DND-41 (cell line): ENCODE measurements around the gene ONECUT3.

Experiments used
- ATAC-seq: fragments of 200-7000 bp; cut with Tn5 transposase; 3 replicates; pipeline ENCODE4 v1.9.1; 2021; ENCODE audit warnings: low read depth; ENCODE audit not compliant: insufficient read depth
- DNase-seq: peaks from one replicate; pipeline ENCODE4 v3.0.0-alpha.2; 2020
- H2AFZ ChIP-seq: 2 replicates; pipeline ENCODE4 v1.6.0; 2012; ENCODE audit warnings: low read depth, low read length
- H3K27ac ChIP-seq: 2 replicates; pipeline ENCODE4 v1.5.1; 2012; ENCODE audit warnings: low read length, inconsistent platforms
- H3K27me3 ChIP-seq: fragments of 200-600 bp; sonication (generic); 2 replicates; pipeline ENCODE4 v1.6.0; 2012; ENCODE audit warnings: low read length, mild to moderate bottlenecking, inconsistent platforms; ENCODE audit not compliant: insufficient read depth, poor library complexity
- H3K36me3 ChIP-seq: 2 replicates; pipeline ENCODE4 v1.5.1; 2012; ENCODE audit warnings: low read length, inconsistent platforms; ENCODE audit not compliant: insufficient read depth
- H3K4me1 ChIP-seq: 2 replicates; pipeline ENCODE4 v1.5.1; 2012; ENCODE audit warnings: mild to moderate bottlenecking, low read length; ENCODE audit not compliant: insufficient read depth
- H3K4me2 ChIP-seq: 2 replicates; pipeline ENCODE4 v1.6.0; 2012; ENCODE audit warnings: mild to moderate bottlenecking, moderate library complexity, low read length, inconsistent platforms; ENCODE audit not compliant: insufficient read depth
- H3K4me3 ChIP-seq, 2 experiments: fragments of 200-600 bp in 1 of 2; shearing (Covaris generic) in 1 of 2; 2 replicates each; pipeline ENCODE4 v1.5.1; 2012 to 2016; ENCODE audit warnings: inconsistent platforms in 2 of 2, low read length in 2 of 2, mild to moderate bottlenecking in 2 of 2, low read depth in 1 of 2, moderate library complexity in 1 of 2
- H3K79me2 ChIP-seq: 2 replicates; pipeline ENCODE4 v1.6.0; 2012; ENCODE audit warnings: low read length, inconsistent platforms; ENCODE audit not compliant: insufficient read depth
- H3K9ac ChIP-seq: 2 replicates; pipeline ENCODE4 v1.6.0; 2012; ENCODE audit warnings: low read depth, mild to moderate bottlenecking, inconsistent platforms, low read length, moderate library complexity
- H3K9me3 ChIP-seq: 2 replicates; pipeline ENCODE4 v1.5.1; 2012; ENCODE audit warnings: low read length, moderate library complexity, mild to moderate bottlenecking, inconsistent platforms; ENCODE audit not compliant: insufficient read depth, severe bottlenecking
- H4K20me1 ChIP-seq: 2 replicates; pipeline ENCODE4 v1.6.0; 2012; ENCODE audit warnings: low read length; ENCODE audit not compliant: insufficient read depth
- CTCF ChIP-seq: IDR thresholded peaks from 2 replicates; pipeline ENCODE4 v1.5.1; 2012; ENCODE audit warnings: borderline replicate concordance, low read length, moderate library complexity, mild to moderate bottlenecking; ENCODE audit not compliant: poor library complexity, severe bottlenecking; ENCODE audit errors: extremely low read depth
- EZH2 ChIP-seq: IDR thresholded peaks from 3 replicates; pipeline ENCODE4 v1.6.1; 2012; ENCODE audit warnings: borderline replicate concordance, low read depth, mild to moderate bottlenecking, moderate library complexity, low read length, inconsistent platforms; ENCODE audit not compliant: severe bottlenecking

ONECUT3 gene

GRCh38 chr19:1748873-1749341, 4.4 kb upstream of the ONECUT3 start:
- Histone ChIP-seq H3K4me3 (no peak overlapping the region), H2AFZ (no peak overlapping the region), H3K79me2 (no peaks in the 10 kb centered on the region), H3K27ac (no peak overlapping the region), H3K27me3 (peaks cover 3% of the 10 kb centered on the region), H3K36me3 (no peaks in the 10 kb centered on the region), H3K9me3 (no peaks in the 10 kb centered on the region), H3K4me2 (no peak overlapping the region), H3K9ac (no peak overlapping the region), H3K4me1 (no peaks in the 10 kb centered on the region), H4K20me1 (peaks cover 3% of the 10 kb centered on the region)
- DNase-seq (no peak), ATAC-seq (no peak)
- TF ChIP-seq EZH2 (no peak), CTCF (no peak)

DNA sequence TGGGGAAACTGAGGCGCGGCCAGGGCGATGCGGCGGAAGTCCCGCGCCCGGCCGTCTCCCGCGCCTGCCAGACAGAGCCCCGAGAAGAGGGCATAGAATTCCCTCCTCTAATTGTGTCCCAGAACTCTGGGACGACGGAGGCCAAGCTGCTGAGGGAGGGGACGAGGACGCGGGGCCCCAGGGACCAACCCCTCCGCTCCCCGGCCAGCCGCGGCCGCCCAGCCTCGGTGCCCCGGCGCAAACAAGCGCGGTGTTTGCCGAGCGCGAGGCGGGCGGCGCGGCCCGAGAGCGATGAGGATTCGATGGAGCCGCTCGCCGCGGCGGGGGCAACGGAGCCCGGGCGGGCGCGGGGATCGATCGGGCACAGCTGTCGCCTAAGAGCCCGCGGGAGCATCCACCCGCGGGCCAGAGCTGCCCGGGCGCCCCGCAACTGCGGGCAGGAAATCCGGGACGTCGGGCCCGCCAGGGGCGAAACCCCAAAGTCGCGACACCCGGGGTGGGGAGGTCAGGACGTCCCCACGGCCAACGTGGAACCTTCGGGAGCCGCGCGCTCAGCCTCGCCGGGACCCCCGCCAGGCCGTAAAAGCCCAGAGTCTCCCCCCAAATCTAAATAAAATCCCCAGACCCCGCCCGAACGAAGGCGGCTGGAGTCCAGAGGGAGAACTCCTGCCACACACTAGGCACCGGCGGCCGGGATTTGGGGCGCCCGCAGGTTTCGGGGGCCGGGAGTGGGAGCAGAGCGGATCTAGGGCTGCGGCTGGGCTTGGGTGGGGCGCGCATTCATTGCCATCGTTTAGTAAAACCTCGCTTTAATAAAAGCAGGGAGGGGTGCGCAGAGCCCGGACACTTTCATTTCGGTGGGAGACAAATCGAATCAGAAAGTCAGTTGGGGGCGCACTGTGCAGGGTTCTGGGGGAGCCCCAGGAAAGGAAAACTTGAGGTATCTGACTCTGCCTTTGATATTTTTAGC, 3.6 kb upstream of the ONECUT3 start:
- H3K9ac ChIP-seq = no peak overlapping the region
- no peak for DNase-seq
- no peaks in the 10 kb centered on the region for H3K79me2 ChIP-seq
- no peaks in the 10 kb centered on the region for H3K9me3 ChIP-seq
- peaks cover 3% of the 10 kb centered on the region for H3K27me3 ChIP-seq
- H4K20me1 ChIP-seq = peaks cover 3% of the 10 kb centered on the region
- no peak overlapping the region for H3K4me3 ChIP-seq
- H3K4me1 ChIP-seq = no peaks in the 10 kb centered on the region
- no peak for ATAC-seq
- TF ChIP-seq EZH2 = no peak
- TF ChIP-seq CTCF = no peak
- no peaks in the 10 kb centered on the region for H3K36me3 ChIP-seq
- H3K4me2 ChIP-seq = no peak overlapping the region
- H3K27ac ChIP-seq = no peak overlapping the region
- H2AFZ ChIP-seq = no peak overlapping the region

- no peak overlapping the region for H2AFZ ChIP-seq
- H4K20me1 ChIP-seq = peaks cover 3% of the 10 kb centered on the region; the same call in 1 of the 2 replicates
- DNase-seq (no peak), ATAC-seq (no peak)
- no peaks in the 10 kb centered on the region for H3K36me3 ChIP-seq
- no peaks in the 10 kb centered on the region for H3K79me2 ChIP-seq
- no peak overlapping the region for H3K4me2 ChIP-seq
- H3K4me1 ChIP-seq = no peaks in the 10 kb centered on the region
- peaks cover 3% of the 10 kb centered on the region for H3K27me3 ChIP-seq
- H3K4me3 ChIP-seq = no peak overlapping the region
- no peak overlapping the region for H3K27ac ChIP-seq
- no peaks in the 10 kb centered on the region for H3K9me3 ChIP-seq
- TF ChIP-seq CTCF (no peak), EZH2 (no peak)
- H3K9ac ChIP-seq = no peak overlapping the region
Observed at GRCh38 chr19:1750343-1751021, 2.8 kb upstream of the ONECUT3 start.
